ENCODE results near the gene MSRB1. TPM values are rescaled to one million over a fixed set of nuclear protein-coding genes. Genes with fewer than 3 reads are reported as not detected.

Gene MSRB1
- total RNA-seq, 1 experiment from 2014 or later = 26.4 TPM

DNA sequence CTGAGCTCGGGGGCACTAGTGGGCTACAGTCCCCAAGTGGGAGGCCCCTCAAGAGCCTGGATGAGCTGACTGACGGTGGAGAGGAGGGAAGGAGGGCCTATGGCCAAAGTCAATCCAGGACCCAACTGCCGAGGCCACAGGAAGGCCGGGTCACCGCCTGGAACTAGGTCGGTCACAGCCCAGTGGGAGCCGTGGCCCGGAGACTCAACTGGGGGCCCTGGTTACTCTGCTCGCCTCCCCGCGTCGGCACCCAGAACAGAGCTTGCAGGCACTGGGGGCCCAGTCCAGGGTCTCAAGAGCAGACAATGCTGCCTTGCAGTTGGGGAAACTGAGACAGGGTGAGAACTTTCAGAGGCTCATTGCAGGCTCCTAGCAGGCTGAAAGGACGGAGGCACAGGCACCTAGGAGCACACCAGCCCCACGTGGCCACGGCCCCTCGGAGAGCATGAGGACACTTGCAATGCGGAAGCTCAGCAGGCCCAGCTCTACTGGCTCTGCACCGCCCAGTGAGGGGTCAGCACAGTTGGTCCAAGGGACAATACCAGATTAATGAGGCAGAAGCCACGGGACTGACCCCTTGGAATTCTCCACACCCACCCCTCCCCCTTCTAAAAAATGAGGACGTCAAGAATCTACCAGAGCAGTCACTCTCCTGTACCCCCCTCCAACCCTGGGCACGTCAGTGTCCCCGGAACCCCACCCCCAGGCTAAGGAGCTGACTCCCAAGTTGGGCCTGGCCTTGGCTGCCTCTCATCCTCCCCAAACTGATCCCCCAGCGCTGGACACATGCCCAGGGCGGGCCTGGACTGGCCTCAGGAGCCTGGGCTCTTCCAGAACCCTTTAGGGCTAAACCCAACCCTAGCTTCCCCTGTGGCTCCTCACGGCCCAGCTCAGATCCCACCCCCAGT lies 27.0 kb downstream of the MSRB1 start:
- Mint-ChIP-seq H3K27ac (no peak overlapping the region), H3K36me3 (no peaks in the 10 kb centered on the region), H3K9me3 (no peaks in the 10 kb centered on the region), H3K4me3 (no peak overlapping the region), H3K27me3 (ENCODE audit: low read depth) (peaks cover 64% of the 10 kb centered on the region), H3K4me1 (peaks cover 31% of the 10 kb centered on the region)
- ATAC-seq (no peak), DNase-seq (ENCODE audit: low spot score) (no peak)
- ChIA-PET CTCF (interaction anchor here (0.6 to 1.6 kb wide), 13 partner anchors 10 to 1239 kb away, joined by 3 to 16 read pairs (median 4); partner anchors contain the start of gene ABCA3), POLR2A (no interaction called here)
- TF ChIP-seq, protein P1, sequence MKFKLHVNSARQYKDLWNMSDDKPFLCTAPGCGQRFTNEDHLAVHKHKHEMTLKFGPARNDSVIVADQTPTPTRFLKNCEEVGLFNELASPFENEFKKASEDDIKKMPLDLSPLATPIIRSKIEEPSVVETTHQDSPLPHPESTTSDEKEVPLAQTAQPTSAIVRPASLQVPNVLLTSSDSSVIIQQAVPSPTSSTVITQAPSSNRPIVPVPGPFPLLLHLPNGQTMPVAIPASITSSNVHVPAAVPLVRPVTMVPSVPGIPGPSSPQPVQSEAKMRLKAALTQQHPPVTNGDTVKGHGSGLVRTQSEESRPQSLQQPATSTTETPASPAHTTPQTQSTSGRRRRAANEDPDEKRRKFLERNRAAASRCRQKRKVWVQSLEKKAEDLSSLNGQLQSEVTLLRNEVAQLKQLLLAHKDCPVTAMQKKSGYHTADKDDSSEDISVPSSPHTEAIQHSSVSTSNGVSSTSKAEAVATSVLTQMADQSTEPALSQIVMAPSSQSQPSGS (CRISPR knock-in tag; IDR thresholded peaks at IDR 0.05; ENCODE audit: borderline replicate concordance, low read depth) = no peak
- TF ChIP-seq NFE2L1 (CRISPR knock-in tag; IDR thresholded peaks at IDR 0.05) = no peak
- TF ChIP-seq ZNF317 (CRISPR knock-in tag; IDR thresholded peaks at IDR 0.05; ENCODE audit: borderline replicate concordance, low read depth) = no peak
- no peak for TF ChIP-seq KAT7 (CRISPR knock-in tag; IDR thresholded peaks at IDR 0.05; ENCODE audit: borderline replicate concordance)
- no peak for TF ChIP-seq RORB (CRISPR knock-in tag; IDR thresholded peaks at IDR 0.05)
- TF ChIP-seq, protein P2, sequence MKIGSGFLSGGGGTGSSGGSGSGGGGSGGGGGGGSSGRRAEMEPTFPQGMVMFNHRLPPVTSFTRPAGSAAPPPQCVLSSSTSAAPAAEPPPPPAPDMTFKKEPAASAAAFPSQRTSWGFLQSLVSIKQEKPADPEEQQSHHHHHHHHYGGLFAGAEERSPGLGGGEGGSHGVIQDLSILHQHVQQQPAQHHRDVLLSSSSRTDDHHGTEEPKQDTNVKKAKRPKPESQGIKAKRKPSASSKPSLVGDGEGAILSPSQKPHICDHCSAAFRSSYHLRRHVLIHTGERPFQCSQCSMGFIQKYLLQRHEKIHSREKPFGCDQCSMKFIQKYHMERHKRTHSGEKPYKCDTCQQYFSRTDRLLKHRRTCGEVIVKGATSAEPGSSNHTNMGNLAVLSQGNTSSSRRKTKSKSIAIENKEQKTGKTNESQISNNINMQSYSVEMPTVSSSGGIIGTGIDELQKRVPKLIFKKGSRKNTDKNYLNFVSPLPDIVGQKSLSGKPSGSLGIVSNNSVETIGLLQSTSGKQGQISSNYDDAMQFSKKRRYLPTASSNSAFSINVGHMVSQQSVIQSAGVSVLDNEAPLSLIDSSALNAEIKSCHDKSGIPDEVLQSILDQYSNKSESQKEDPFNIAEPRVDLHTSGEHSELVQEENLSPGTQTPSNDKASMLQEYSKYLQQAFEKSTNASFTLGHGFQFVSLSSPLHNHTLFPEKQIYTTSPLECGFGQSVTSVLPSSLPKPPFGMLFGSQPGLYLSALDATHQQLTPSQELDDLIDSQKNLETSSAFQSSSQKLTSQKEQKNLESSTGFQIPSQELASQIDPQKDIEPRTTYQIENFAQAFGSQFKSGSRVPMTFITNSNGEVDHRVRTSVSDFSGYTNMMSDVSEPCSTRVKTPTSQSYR (CRISPR knock-in tag; IDR thresholded peaks at IDR 0.05) = no peak

DNA sequence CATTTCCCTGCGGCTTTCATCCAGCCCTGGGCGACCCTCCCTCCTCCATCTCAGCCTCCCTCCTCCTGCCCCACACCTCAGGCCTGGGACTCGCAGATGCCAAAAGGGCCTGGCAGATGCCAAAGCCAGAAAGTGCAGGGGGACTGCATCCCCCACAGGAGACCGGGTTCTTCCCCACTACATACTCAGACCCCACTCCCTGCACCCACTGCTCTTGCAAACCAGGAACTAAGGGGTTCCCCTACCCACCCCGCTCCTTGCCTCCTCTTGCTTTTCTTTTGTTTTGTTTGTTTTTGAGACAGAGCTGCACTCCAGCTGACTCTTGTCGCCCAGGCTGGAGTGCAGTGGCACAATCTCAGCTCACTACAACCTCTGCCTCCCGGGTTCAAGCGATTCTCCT lies 28.0 kb downstream of the MSRB1 start:
- no peaks in the 10 kb centered on the region for H3K9me3 Mint-ChIP-seq
- TF ChIP-seq, protein P3, sequence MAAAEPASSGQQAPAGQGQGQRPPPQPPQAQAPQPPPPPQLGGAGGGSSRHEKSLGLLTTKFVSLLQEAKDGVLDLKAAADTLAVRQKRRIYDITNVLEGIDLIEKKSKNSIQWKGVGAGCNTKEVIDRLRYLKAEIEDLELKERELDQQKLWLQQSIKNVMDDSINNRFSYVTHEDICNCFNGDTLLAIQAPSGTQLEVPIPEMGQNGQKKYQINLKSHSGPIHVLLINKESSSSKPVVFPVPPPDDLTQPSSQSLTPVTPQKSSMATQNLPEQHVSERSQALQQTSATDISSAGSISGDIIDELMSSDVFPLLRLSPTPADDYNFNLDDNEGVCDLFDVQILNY (CRISPR knock-in tag; IDR thresholded peaks at IDR 0.05) = no peak
- TF ChIP-seq, protein P4, sequence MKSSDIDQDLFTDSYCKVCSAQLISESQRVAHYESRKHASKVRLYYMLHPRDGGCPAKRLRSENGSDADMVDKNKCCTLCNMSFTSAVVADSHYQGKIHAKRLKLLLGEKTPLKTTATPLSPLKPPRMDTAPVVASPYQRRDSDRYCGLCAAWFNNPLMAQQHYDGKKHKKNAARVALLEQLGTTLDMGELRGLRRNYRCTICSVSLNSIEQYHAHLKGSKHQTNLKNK (CRISPR knock-in tag; IDR thresholded peaks at IDR 0.05) = no peak
- TF ChIP-seq TCF7 (CRISPR knock-in tag; IDR thresholded peaks at IDR 0.05; ENCODE audit: low read depth) = no peak
- no peak for TF ChIP-seq ZNF121 (CRISPR knock-in tag; IDR thresholded peaks at IDR 0.05)
- ATAC-seq (no peak), DNase-seq (ENCODE audit: low spot score) (no peak)
- POLR2A ChIA-PET = no interaction called here
- H3K4me3 Mint-ChIP-seq = no peak overlapping the region
- no peaks in the 10 kb centered on the region for H3K36me3 Mint-ChIP-seq
- CTCF ChIA-PET = interaction anchor here (0.6 to 1.8 kb wide), 4 partner anchors 9 to 425 kb away, joined by 3 to 11 read pairs (median 4); partner anchors contain the start of gene ABCA3
- peaks cover 23% of the 10 kb centered on the region for H3K4me1 Mint-ChIP-seq
- peaks cover 54% of the 10 kb centered on the region for H3K27me3 Mint-ChIP-seq (ENCODE audit: low read depth)
- no peak overlapping the region for H3K27ac Mint-ChIP-seq

DNA sequence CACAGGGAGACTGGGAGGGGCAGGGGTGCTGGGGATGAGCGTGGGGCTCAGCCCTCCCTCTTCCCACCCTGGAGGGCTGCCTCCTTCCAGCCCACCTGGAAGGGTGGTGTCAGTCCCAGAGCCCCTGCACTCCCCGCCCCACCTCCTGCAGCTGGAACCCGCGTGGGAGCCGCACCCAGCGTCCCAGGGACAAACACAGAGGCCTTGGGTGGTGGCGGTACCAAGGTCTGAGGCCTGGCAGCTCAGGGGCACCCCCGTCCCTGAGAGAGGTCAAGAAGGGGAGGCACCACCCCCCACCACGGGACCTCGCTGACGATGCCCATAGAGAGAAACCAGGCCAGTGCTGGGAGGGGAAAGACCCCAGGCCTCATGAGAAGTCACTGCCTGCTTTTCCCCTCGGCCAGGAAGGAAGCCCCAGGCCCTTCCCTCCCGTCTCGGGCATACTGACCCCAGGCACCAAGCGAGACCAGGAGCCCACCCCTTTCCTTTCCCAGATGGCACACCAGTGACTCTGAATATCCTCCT lies 28.9 kb downstream of the MSRB1 start:
- H3K27ac Mint-ChIP-seq = no peak overlapping the region
- ATAC-seq (no peak), DNase-seq (ENCODE audit: low spot score) (no peak)
- H3K27me3 Mint-ChIP-seq (ENCODE audit: low read depth) = peaks cover 45% of the 10 kb centered on the region
- no peak overlapping the region for H3K4me3 Mint-ChIP-seq
- ChIA-PET POLR2A (no interaction called here), CTCF (interaction anchor here (0.6 to 1.8 kb wide), 4 partner anchors 9 to 226 kb away, joined by 3 to 11 read pairs (median 4); no protein-coding TSS in a partner anchor)
- H3K4me1 Mint-ChIP-seq = peaks cover 23% of the 10 kb centered on the region
- H3K9me3 Mint-ChIP-seq = no peaks in the 10 kb centered on the region
- no peaks in the 10 kb centered on the region for H3K36me3 Mint-ChIP-seq
- TF ChIP-seq, protein P4 (CRISPR knock-in tag; IDR thresholded peaks at IDR 0.05) = no peak
- TF ChIP-seq FOXJ3 (CRISPR knock-in tag; IDR thresholded peaks at IDR 0.05; ENCODE audit: borderline replicate concordance) (no peak), ZNF423 (CRISPR knock-in tag; IDR thresholded peaks at IDR 0.05) (no peak), TP53 (CRISPR knock-in tag; IDR thresholded peaks at IDR 0.05) (no peak), KAT7 (CRISPR knock-in tag; IDR thresholded peaks at IDR 0.05; ENCODE audit: borderline replicate concordance) (no peak), ZNF121 (CRISPR knock-in tag; IDR thresholded peaks at IDR 0.05) (no peak), ZNF416 (CRISPR knock-in tag; IDR thresholded peaks at IDR 0.05) (no peak), MXD4 (CRISPR knock-in tag; IDR thresholded peaks at IDR 0.05; ENCODE audit: borderline replicate concordance) (no peak), RELA (CRISPR knock-in tag; IDR thresholded peaks at IDR 0.05; ENCODE audit: borderline replicate concordance) (no peak), EMX1 (CRISPR knock-in tag; IDR thresholded peaks at IDR 0.05) (no peak)
- TF ChIP-seq, protein P5, sequence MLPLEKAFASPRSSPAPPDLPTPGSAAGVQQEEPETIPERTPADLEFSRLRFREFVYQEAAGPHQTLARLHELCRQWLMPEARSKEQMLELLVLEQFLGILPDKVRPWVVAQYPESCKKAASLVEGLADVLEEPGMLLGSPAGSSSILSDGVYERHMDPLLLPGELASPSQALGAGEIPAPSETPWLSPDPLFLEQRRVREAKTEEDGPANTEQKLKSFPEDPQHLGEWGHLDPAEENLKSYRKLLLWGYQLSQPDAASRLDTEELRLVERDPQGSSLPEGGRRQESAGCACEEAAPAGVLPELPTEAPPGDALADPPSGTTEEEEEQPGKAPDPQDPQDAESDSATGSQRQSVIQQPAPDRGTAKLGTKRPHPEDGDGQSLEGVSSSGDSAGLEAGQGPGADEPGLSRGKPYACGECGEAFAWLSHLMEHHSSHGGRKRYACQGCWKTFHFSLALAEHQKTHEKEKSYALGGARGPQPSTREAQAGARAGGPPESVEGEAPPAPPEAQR (CRISPR knock-in tag; IDR thresholded peaks at IDR 0.05) = no peak

All from WTC11 (cell line).